AG08396 (cell line): ENCODE data around the gene RASL11B.
"Not testable (repeated sequence)": the region's sequence is repeated elsewhere in the genome, so short reads cannot be mapped to it uniquely, and the experiment has no call there.

Experiments
- DNase-seq: peaks from one replicate; pipeline ENCODE4 v3.0.0; 2012; ENCODE audit warnings: low spot score, mixed read lengths

RASL11B gene, protein sequence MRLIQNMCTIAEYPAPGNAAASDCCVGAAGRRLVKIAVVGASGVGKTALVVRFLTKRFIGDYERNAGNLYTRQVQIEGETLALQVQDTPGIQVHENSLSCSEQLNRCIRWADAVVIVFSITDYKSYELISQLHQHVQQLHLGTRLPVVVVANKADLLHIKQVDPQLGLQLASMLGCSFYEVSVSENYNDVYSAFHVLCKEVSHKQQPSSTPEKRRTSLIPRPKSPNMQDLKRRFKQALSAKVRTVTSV

DNA sequence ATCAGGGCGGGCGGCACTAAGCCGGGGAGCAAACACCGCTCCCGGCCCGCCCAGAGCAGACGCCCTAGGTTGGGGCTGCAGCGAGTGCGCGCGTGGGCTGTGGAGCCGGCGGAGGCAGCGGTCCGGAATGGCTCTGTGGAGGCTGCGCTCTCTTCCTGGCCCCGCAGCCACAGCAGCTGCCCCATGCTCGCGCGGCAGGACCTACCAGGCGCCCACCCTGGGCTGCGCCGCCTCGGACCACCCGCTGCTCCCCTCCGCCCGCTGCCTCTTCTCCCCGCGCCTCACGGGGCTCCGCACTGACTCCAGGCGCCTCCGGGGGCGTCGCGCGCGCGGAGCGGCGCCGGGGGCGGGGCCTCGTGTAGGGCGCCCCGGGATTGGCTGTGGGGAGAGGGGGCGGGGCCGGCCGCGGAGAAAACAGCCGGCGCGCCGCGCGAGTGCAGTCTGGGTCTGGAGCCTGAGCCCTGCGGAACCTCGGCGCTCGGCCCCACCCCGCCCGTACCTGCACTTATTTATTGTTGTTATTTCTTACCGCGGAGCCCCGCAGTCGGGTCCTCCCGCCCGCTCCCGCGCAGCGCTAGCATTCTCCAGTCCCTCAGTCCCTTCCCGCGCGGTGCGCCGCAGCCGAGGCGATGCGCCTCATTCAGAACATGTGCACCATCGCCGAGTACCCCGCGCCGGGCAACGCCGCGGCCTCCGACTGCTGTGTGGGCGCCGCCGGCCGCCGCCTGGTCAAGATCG, at the start of gene RASL11B:
RASL11B (plus strand) TSS at position 439 of the 738 bp plus-strand sequence; CDS start at position 630, 191 bp downstream.
- peak; percentile 97 for DNase-seq

GRCh38 chr4:52813546-52813945, 48.6 kb upstream of the RASL11B start:
- no peak for DNase-seq

GRCh38 chr4:52822583-52822971, 39.5 kb upstream of the RASL11B start:
- peak; percentile 70 for DNase-seq

DNA sequence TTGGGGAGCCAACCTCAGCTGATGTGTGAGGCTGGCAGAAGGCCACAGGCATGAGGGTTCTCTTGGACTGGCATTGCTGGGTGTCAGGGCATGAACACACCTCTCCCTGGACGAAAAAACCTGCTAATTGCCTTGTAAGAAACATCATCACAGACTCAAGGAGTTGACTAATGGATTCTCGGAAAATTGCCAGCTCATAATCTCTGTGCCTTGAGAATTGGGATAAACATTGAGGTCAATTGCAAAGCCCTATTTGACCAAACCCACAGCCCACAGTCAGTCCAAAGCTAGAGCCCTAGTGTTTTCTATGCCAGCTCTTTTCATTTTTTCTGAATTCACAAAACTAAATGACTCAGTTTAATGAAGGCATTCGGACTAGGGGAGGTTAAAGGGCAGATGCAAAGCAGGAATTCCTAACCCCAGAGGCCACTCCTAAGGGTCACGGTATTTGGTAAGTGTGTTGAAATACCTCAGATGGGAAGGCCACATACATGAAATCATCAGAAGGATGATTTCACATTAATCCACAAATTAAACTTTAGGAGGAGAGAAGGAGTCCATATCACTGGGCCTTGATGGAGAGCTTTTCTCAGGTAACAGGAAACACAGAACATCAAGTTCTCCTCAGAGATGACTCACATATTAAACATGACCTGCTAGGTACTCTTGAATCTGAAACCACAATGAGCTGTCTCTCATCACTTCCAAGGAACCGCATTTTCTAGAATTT, 39.0 kb upstream of the RASL11B start:
- peak; percentile 47 for DNase-seq

DNA sequence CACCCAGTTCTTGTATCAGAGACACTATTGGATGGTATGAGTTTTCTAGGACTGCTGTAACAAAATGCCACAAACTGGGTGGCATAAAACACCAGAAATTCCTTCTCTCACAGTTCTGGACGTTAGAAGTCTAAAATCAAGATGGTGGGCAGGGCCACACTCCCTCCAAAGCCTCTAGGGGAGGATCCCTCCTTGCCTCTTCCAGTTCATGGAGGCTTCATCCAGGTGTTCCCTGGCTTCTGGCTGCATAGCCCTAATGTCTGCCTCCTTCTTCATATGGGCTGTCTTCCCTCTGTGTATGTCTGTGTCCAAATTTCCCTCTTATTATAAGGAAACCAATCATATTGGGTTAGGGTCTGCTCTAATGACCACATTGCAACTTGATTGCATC, 38.4 kb upstream of the RASL11B start:
- DNase-seq: no peak

DNA sequence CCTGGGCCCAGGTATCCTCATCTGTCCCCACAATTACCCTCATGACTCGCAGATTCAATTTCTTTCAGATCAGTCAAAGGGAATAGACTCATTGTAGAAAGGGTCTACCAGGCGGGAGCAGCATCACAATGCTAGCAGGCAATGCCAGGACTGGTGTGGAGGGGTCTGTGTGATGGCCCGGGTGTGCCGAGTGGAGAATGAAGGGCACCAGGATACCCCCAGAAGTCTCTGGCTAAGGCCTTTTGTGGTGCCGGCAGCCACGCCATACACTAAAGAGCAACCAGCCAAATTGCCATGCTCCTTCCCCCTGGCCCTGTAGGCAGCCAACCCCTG, 37.9 kb upstream of the RASL11B start:
- no peak for DNase-seq

GRCh38 chr4:52824603-52825459, 37.3 kb upstream of the RASL11B start:
- DNase-seq: peak; percentile 78

DNA sequence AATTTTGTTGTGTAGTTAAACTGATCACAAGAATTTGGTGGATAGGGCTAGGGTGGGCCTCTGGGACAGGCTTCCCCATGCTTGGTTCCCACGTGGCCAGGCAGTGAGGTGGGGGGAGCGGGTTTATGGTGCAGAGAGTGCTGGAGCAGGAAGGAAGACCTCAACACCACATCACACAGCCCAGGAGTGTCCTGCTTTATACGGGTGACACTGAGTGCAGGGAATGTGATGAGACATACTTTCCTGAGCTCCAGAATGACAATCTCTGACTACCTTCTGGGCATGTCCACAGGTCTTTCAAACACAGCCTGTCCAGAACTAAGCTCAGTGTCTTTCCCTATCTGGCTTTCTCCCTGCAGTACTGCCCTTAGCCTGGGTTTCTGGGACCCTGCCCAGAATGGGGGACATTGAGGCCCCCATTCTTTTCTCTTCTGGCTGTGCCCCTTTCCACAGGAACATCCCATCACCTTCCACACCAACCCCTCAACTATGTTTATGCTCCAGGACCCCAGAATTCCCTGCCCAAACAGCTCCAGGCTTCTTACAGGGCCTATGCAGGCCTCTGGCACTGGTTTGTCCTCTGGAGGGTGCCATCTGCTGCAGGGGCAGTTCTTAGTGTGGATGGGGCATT, 36.5 kb upstream of the RASL11B start:
- DNase-seq: no peak

GRCh38 chr4:52833941-52834525, 28.1 kb upstream of the RASL11B start:
- DNase-seq: no peak

- DNase-seq: not testable (repeated sequence)
Observed at GRCh38 chr4:52834641-52835456, 27.3 kb upstream of the RASL11B start.

- DNase-seq: no peak
Observed at GRCh38 chr4:52836120-52836519, 26.0 kb upstream of the RASL11B start.

DNA sequence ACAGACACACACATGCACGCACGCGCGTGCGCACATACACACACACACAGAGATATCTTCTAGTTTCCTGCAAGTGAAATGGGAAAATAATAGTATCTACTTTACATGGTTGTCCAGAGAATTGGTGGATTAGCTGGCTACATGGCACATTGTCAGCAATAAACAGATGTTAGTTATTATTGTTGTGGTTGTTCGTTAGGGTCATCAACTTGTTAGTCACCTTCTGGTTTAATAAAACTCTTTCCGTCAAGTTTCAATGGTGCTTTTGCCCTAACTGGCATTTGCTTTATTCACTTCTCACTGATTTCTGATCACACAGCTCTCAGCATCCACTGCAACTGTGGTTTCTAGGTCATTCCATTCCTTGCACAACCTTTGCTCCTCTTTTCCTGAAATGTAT, 25.4 kb upstream of the RASL11B start:
- no peak for DNase-seq

- peak; percentile 66 for DNase-seq
Observed at GRCh38 chr4:52837716-52838558, 24.2 kb upstream of the RASL11B start.

DNA sequence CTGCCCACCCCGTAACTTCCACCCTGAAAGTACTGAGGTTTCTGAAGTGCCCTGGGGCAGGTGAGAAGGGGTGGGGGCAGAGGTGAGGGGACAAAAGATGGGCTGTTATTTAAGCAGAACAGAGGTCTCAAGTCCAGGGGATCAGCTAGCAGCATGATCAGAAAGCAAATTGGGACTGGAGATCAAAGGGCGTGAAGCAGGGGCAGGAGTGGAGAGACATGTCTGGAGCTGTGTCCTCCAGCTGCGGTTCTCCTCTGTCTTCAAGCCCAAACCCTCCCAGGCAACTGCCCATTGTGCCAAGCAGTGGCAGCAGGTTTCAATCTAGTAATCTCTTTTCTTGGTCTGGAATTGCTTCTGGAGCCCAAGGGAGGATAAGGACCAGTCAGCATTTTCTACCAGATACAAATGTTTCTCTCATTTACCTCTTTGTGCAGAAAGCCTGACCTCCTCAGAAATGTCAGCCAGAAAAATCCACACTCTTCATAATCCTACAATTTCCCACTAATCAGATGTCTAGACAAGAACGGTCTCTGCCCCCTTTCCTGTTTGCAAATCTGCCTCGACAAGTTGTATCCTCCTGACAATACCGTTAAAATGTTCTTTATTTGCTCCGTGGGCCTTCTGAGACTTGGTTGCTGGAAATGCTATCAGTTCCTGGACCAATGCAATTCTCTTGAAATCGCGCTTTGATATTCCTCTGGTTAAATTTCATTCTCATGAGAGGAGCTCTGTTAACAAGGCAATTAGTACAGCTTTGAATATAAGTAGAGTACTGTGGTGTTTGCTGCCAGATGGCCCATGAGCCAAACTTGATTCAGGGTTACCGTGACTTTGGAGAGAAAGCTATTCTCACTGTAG, 23.2 kb upstream of the RASL11B start:
- no peak for DNase-seq

- DNase-seq: no peak
Observed at GRCh38 chr4:52840531-52841370, 21.4 kb upstream of the RASL11B start.

- DNase-seq: no peak
Observed at GRCh38 chr4:52841682-52842456, 20.2 kb upstream of the RASL11B start.

- DNase-seq: no peak
Observed at GRCh38 chr4:52842792-52843191, 19.3 kb upstream of the RASL11B start.
